SKM-1 (cell line): Measurements from ENCODE around the gene YOD1.

Experiments used
- DNase-seq: peaks from one replicate; lab custom pipeline; 2025; ENCODE audit not compliant: unreplicated experiment; lab: John Stamatoyannopoulos, UW

The YOD1 gene

DNA sequence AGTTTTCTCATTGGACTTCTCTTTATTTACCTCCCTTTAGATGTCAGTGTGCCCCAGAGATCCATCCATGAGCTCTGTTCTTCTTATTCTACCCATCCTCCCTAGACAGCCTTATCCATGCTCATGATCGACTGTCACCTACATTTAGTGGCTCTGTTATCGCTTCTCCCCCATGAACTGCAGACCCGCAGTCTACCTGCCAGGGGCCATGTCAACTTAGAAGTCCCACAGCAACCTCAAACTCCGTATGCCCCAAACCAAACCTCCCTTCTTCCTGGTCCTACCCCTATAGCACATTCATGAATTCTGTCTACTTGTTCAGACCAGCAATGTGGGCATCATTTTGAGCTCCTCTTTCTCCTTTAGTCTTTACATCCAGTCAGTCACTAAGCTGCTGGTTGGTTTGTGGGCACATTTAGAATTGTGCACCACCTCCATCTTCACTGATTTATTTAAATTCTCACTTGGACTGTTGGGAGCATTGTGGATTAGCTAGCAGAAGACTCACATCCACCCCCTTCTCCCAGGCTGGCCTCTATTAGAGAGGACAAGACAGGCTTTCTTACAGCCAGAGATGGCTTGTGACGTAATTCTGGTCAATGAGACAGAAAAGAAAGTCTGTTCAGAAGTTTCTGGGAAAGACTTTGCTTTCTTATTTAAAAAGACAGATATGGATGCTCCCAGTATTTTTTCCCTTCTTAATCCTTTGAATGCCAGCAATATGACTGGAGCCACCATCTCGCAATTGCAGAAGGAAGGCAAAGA is 37.5 kb downstream of the YOD1 start:
- DNase-seq, result no peak

DNA sequence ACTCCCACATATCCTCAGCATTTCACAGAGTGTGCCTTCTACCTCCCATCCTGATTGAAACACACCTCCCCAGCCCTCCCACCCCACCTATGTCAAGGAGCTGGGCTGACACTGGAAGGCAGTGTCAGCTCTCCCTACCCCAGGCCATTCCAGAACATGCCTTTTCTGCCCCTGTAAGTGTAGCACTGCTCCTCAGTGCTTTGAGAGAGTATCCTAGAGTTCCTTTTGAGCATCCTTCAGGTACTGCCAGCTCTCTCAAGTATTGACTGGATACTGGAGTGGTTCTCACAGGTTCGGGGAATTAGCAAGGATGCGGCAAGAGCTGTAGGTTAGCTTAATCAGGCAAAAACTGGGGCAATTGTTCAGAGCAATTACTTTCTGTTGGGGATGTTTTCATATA is 40.3 kb downstream of the YOD1 start:
- DNase-seq, result no peak

- no peak for DNase-seq
These were observed 41.1 kb downstream of the YOD1 start for GRCh38 chr1:207009945-207010344.

DNA sequence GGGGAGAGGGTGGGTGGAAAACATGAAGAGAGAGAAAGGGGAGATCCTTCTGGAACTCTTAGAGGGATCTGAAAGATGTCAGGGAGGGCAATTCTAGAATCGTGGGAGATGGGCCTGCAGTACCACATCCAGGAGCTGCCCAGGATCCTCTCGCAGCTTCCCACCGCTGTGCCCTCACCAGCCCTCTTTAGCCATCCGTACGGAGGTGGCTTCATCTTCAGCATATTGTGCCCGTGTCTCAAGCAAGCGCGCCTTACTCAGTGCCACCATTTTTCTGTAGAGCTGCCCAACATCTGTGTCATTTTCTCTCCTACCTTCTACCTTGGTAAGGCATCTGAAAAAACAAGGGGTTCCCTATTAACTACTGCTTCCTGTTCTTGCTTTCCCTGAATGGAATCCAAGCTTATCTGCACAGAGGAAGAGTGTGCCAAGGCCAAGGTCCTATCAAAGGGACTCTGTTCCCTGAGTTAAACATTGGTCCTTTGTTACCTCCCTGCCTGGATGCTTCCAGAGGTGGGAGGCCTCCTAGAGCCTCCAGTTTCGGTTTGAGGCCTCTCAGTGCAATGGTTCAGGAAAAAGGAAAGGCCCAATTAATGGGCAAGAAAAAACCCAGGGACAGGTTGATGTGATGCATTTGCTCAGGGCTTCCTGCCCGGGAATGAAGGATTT is 41.7 kb downstream of the YOD1 start:
- no peak for DNase-seq

GRCh38 chr1:207007352-207008033 is 43.5 kb downstream of the YOD1 start:
- DNase-seq, result no peak

- DNase-seq, result no peak
These were observed 44.1 kb downstream of the YOD1 start for GRCh38 chr1:207006914-207007313.

- no peak for DNase-seq
These were observed 44.9 kb downstream of the YOD1 start for GRCh38 chr1:207006083-207006482.

GRCh38 chr1:207004931-207005830 is 45.8 kb downstream of the YOD1 start:
- peak; percentile 62 for DNase-seq

DNA sequence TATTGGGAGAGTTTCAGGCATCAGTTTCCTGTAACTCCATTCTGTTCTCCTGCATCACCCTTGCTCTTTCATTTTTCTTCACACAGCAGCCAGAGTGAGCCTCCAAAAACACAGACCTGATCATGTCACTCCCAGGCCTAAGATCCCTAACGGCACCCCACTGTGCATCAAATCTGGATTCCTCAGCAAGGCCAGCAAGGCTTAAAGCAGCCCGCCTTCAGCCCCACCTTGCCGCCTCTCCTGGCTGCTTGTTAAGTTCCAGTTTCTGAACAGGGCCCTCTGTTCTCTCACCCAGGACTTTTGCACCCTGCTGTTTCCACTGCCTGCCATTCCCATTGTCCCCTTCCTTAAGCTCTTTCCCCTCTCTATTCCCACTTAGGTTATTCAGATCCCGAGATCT is 47.8 kb downstream of the YOD1 start:
- DNase-seq, result no peak

DNA sequence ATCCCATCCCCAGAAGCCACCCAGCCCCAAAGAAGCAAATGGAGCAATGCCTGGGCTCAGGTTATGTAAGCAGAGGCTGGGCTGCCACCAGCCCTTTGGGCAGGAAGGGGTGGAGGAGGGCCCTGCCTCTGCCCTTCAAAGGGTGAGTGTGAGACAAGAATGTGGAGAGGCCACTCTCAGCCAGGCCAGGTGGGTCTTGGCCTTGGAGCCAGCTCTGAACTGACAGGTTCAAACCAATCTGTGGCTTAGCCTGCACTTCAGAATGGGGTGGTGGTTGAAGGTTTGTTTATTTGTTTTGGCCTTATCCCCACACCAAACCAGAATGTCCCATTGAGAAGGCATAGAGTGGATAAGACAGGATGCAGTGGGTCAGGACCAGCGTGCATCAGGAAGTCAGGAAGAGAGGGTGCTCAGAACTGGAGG is 48.3 kb downstream of the YOD1 start:
- DNase-seq, result no peak

DNA sequence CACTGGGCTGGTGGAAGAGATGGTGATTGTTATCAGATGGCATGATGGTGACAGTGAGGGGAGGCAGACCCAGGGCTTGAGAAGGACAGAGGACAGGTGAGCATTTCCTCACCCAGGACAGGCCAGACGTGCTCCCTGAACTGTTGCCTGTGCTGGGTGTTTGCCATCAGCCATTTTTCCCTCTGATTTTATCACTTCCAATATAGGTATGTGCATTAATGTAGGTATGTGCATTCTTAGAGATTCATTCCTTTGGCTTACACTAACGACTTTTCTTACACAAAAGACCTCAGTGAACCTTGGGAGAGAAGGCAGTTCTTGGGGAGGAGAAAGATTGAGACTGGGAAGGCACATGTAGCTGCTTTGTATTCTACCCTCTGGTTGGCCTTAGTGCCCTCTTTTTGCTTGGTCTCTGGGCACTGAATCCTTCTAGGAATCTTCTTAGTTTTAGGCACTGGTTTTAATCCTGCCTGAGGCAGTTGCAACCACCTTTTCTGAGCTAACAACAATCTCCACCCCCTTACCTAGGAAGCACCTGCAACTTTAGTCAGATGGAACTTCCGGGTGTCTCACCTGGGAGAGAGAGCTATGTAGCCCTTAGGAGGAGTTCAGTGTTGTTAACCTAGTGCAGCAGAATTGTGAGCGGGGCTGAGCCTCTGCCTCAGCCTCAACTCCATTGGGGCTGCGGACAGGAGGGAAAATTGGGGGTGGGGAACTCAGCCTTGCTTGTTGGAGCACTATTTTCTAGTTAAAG is 49.3 kb downstream of the YOD1 start:
- DNase-seq, result no peak

DNA sequence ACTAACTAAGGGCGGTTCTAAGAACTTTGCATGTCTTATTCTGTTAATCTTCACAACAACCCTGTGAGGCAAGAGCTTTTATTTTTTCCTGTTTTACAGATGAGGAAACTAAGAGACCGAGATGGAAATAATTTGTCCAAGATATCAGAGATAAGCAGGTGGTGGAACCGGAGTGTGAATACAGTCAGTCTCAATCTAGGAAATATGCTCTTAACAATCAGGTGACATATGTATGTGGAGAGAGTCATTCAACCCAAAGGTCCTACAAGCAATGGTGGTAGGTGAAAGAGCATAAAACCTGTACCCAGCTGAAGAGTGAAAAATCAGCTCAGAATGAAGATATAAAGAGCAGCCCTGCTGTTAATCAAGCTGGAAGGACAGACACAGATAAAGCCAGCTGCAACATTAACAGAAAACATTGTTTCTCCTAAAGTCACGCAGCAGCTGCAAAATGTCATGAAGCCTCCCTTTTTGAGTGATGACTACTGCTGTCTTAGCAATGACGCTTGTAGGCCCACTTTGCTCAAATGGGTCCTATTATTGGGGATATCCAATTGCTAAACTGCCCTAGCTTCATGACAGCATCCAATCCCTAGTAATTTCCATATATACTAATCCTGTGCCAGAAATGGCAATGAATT is 50.2 kb downstream of the YOD1 start:
- DNase-seq, result no peak

DNA sequence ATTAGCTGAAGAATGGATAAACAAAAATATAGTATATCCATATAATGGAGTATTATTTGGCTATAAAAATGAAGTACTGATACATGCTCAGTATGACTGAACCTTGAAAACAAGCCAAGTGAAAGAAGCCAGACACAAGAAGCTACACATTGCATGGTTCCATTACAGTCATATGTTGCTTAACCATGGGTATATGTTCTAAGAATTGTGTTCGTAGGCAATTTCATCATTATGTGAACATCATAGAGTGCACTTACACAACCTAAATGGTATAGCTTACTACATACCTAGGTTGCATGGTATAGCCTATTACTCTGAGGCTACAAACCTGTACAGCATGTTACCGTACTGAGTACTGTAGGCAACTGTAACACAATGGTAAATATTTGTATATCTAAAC is 52.2 kb downstream of the YOD1 start:
- DNase-seq, result no peak
